AG10803 (cell line): Measurements from ENCODE around the gene P3H2.

ENCODE experiments used
- DNase-seq: peaks from one replicate; pipeline ENCODE4 v3.0.0; 2010; ENCODE audit warnings: low read depth
- H3K4me3 ChIP-seq: 2 replicates; pipeline ENCODE4 v1.5.1; 2011; ENCODE audit warnings: mild to moderate bottlenecking, low read length, control low read depth
- TF ChIP-seq, protein P1 (sequence below): conservative IDR thresholded peaks from 2 replicates; pipeline ENCODE4 v1.5.1; 2011; ENCODE audit warnings: mild to moderate bottlenecking, low read length, control low read depth, inconsistent platforms

P3H2 gene

DNA sequence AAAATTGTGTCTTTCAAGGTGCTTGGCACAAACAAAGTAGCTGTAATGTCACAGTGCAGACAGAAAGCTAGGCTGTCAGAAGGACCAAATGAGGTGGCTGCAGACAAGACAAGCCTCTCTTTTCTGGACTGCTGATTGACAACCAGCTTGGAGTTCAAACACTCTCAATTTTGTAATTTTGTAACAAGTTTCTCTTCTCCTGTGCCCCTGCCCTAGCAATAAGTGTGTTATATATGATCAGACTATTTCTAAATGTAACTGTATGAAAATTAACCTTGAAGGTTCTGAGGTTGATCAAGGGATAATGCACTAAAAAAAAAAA lies 172.0 kb downstream of the P3H2 start:
- no peak overlapping the region for H3K4me3 ChIP-seq
- TF ChIP-seq, protein P1, sequence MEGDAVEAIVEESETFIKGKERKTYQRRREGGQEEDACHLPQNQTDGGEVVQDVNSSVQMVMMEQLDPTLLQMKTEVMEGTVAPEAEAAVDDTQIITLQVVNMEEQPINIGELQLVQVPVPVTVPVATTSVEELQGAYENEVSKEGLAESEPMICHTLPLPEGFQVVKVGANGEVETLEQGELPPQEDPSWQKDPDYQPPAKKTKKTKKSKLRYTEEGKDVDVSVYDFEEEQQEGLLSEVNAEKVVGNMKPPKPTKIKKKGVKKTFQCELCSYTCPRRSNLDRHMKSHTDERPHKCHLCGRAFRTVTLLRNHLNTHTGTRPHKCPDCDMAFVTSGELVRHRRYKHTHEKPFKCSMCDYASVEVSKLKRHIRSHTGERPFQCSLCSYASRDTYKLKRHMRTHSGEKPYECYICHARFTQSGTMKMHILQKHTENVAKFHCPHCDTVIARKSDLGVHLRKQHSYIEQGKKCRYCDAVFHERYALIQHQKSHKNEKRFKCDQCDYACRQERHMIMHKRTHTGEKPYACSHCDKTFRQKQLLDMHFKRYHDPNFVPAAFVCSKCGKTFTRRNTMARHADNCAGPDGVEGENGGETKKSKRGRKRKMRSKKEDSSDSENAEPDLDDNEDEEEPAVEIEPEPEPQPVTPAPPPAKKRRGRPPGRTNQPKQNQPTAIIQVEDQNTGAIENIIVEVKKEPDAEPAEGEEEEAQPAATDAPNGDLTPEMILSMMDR = no peak
- DNase-seq = no peak

DNA sequence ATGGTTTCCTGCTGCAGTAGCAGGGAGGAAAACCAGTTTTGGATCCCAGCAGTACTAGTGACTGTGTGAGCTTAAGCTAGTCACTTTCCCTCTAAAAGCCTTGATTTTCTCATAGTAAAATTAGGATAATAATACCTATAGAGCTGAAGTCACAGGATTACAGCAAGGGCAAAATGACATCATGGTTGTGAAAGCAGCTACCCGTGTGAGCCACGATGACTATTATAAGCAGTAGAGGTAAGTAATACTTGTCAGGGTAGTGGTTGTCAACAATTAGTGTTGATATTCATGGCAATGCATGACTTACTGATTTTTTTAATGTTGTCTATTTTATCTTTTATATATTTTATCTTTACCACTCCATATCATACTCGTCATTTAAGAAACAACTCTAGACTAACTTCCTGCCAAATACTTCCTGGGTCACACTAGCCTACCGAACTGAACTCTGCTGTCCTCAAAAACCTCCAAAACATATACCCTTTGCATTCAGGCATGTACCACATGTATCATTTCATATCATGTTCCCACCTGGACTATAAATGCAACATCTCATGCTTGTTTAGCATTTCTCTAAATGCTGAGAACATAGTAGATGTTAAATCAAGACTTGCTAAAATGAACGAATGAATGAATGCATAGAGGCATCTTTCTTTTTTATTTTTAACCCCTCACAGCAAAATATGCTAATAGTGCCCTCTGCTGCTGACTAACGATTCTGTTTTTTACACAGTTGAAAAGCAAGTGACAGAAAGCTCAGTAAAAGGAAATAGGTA lies 172.6 kb downstream of the P3H2 start:
- DNase-seq = peak; percentile 35
- no peak overlapping the region for H3K4me3 ChIP-seq
- TF ChIP-seq, protein P1 = peak; percentile 76

DNA sequence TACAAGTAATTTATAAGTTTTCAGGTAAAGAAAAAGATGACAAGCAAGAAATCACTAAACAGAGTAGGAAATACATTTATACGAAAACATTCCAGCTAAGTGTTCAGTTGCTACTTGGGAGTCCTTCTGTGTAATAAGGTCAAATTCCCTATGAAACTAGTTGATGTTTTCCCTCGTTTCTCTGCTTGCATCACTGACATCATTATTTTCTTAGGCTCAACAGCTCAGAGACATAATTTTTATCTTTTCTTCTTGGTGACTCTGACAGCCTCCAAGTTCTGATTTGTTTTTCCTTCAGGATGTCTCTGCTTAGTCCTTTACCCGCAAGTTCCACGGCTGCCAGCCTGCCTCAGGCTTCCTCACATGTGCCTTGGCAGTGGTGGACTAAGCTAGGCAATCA lies 173.6 kb downstream of the P3H2 start:
- no peak for DNase-seq
- no peak overlapping the region for H3K4me3 ChIP-seq
- TF ChIP-seq, protein P1 = no peak

DNA sequence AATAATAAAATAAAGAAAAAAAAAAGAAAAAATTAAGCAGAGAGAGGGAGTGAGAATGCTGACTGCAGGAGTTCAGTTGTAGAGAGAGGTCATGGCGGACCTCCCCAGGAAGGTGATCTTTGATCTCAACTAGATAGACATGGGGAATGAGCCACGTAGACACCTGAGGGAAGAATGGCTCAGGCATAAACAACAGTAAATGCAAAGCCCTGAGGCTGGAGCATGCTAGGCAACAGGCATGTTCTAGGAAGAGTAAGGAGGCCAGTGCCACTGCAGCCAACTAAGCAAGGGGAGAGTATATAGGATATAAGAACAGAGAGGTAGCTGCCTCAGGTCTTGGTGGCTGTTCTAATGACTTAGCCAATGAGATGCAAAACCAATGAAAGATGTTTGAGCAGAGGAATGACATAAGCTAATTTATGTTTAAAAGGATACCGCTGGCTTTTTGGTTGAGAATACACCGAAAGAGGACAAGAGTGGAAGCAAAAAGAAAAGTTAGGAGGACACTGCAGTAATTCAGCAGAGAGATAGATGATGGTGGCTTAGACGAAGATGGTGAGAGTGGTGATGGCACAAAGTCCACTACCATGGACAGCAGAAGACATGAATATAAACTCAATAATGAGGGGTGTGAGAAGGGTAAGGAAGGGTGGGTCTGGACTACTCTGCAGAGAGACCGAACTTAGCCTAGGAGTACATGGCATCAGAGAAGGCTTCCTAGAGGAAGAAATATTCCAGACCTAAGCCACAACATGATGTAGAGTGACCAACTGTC lies 174.6 kb downstream of the P3H2 start:
- TF ChIP-seq, protein P1 = no peak
- H3K4me3 ChIP-seq = no peak overlapping the region
- no peak for DNase-seq

DNA sequence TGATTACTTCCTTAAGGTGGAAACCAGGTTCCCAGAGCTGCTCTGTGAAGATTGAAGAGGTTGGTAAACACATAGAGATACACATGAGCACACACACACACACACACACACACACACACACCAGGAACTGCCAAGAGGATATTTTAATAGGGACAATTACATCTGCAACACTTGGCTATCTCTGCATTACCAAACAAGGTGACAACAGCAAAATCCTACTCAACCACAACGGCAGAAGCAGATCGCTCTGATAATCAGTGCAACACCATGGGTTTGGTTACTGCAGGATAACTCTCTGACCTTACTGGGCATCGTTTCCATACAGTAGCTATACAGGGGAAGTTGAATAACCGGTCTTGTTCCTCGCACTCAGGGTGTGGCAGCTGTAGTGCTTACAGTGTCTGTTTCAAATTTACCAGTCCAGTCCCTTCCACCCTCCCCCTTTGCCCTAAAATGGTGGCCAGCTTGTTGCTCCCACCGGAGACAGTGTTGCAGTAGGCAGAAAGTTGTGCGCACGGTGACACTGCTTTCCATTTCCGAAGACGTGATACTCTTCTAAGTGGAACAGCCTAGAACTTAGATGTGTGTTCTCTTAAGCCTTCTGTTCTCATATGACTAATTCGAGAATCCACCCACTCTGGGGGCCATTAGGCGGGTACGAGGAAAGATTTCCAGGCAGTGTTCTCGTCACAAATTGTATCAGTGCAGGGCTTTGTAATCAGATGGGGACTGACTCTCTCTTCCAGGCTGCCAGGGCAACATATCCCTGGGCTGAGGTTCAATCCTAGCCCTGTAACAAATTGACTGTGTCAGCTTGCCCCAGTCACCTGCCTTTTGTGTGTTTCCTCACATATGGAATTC lies 176.2 kb downstream of the P3H2 start:
- no peak for DNase-seq
- TF ChIP-seq, protein P1 = no peak
- H3K4me3 ChIP-seq = no peak overlapping the region

DNA sequence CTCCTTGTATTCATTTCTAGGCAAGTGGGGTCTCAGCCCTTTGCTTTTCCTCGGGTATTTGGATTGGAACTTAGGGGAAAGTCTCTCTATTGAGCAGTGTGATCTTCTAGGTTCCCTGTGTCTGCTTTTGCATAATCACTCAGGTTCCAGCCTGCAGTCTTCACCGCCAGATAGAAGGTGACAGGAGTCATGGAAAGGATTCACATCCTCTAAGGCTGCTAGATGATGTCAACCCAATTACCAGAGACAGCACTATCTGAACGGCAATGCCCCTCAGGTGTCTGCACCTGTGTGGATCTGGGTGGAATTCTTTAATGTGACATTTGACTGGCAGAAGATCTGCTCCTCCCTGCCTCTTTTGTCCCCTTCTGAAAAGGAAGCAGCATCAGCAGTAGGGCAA lies 177.7 kb downstream of the P3H2 start:
- H3K4me3 ChIP-seq = no peak overlapping the region
- TF ChIP-seq, protein P1 = no peak
- DNase-seq = no peak
